Left lung (tissue), 10 donors: ENCODE data around the gene LEMD2. TPM values are rescaled to one million over a fixed set of nuclear protein-coding genes. Genes with fewer than 3 reads are reported as not detected.

Experiments used
- ATAC-seq: fragments of 200-7000 bp; cut with Tn5 transposase; one replicate; pipeline ENCODE4 v1.9.1; 2020; ENCODE audit warnings: moderate library complexity
- DNase-seq, 4 donors: peaks; one replicate each; pipeline ENCODE4 v3.0.0-alpha.2; 2013 to 2020
- H3K27ac ChIP-seq, 2 donors: fragments of 200-600 bp; sonication (generic) in 1 of 2; one replicate each; pipeline versions ENCODE4 v1.5.0 to v1.8.0; 2020 to 2021
- H3K27me3 ChIP-seq, 2 donors: fragments of 200-600 bp; sonication (generic) in 1 of 2; one replicate each; pipeline versions ENCODE4 v1.5.0 to v1.8.0; 2020 to 2021
- H3K36me3 ChIP-seq, 2 donors: fragments of 200-600 bp; sonication (generic) in 1 of 2; one replicate each; pipeline versions ENCODE4 v1.5.0 to v1.8.0; 2020 to 2021
- H3K4me1 ChIP-seq, 2 donors: fragments of 200-600 bp; one replicate each; pipeline ENCODE4 v1.8.0; 2021
- H3K4me3 ChIP-seq, 2 donors: fragments of 200-600 bp; sonication (generic) in 1 of 2; one replicate each; pipeline versions ENCODE4 v1.5.0 to v1.8.0; 2020 to 2021; ENCODE audit warnings: mild to moderate bottlenecking in 1 of 2
- H3K9me3 ChIP-seq, 2 donors: fragments of 200-600 bp; sonication (generic) in 1 of 2; one replicate each; pipeline versions ENCODE4 v1.5.0 to v1.8.0; 2020 to 2021
- intact Hi-C, 2 donors: fragments of 100-400 bp; cut with DNase I; formaldehyde crosslinking; loops; one replicate each; pipeline versions ENCODE4 v1.11.2 to v1.14.2; 2022
- polyA plus RNA-seq, 6 donors: library from polyadenylated mRNA; unstranded; fragments of 120-200 nt; gene quantifications; one replicate each; pipeline ENCODE4 v1.2.1, GENCODE V29; 2013; ENCODE audit not compliant: insufficient read length in 6 of 6
- total RNA-seq, 2 donors: library from RNA; stranded (reverse); fragmentation: NEBNext Ultra II Directional; extraction: Animal tissue kit (Norgen Biotek cat#: 25700); gene quantifications; one replicate each; pipeline ENCODE4 v1.2.1, GENCODE V29; 2021
- TF ChIP-seq, protein P1 (sequence below), 2 donors: fragments of 200-600 bp; sonication (generic) in 1 of 2; IDR thresholded peaks; one replicate each; pipeline versions ENCODE4 v1.5.0 to v1.8.0; 2021; ENCODE audit warnings: antibody characterized with exemption in 2 of 2
- donor health status: DM: no; HTN: yes; CAD: no.
- donor health status: DM: no; HTN: no; CAD: no.

LEMD2 gene
- total and polyA plus RNA-seq, 8 donors, result 47.9 to 80.7 (median 69.6) TPM

DNA sequence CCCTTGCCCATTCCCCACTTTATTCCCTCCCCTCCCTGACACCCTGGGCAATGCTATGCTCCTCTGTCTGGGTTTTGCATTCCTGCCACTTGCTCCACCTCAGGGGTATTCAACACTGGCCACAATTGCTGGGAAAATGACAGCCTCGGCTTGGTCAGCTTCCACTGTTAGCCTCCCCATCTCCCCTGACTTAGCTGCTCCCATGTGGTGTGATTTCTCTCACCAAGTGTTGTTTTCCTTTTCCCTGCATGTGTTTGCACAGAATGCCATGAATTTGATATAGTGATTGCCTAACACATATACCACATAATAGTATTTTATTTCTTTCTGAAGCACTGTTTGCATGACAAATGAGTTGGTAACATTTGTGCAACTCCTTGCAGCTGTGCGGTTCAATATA, 1.4 kb upstream of the LEMD2 start:
- H3K9me3 ChIP-seq, result no peaks in the 10 kb centered on the region
- peaks cover 0 to 15% of the 10 kb centered on the region in 2 donors for H3K27me3 ChIP-seq
- H3K4me3 ChIP-seq, result no peak overlapping the region
- peak in 1 of 4 donors; percentile 6 for DNase-seq
- no peak overlapping the region for H3K27ac ChIP-seq
- intact Hi-C loops, result no loop called here
- TF ChIP-seq, protein P1, sequence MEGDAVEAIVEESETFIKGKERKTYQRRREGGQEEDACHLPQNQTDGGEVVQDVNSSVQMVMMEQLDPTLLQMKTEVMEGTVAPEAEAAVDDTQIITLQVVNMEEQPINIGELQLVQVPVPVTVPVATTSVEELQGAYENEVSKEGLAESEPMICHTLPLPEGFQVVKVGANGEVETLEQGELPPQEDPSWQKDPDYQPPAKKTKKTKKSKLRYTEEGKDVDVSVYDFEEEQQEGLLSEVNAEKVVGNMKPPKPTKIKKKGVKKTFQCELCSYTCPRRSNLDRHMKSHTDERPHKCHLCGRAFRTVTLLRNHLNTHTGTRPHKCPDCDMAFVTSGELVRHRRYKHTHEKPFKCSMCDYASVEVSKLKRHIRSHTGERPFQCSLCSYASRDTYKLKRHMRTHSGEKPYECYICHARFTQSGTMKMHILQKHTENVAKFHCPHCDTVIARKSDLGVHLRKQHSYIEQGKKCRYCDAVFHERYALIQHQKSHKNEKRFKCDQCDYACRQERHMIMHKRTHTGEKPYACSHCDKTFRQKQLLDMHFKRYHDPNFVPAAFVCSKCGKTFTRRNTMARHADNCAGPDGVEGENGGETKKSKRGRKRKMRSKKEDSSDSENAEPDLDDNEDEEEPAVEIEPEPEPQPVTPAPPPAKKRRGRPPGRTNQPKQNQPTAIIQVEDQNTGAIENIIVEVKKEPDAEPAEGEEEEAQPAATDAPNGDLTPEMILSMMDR (IDR thresholded peaks at IDR 0.05), result no peak
- H3K4me1 ChIP-seq, result peaks cover 18 to 31% of the 10 kb centered on the region in 2 donors
- ATAC-seq, result no peak
- H3K36me3 ChIP-seq, result peaks cover 0 to under 1% of the 10 kb centered on the region in 2 donors

DNA sequence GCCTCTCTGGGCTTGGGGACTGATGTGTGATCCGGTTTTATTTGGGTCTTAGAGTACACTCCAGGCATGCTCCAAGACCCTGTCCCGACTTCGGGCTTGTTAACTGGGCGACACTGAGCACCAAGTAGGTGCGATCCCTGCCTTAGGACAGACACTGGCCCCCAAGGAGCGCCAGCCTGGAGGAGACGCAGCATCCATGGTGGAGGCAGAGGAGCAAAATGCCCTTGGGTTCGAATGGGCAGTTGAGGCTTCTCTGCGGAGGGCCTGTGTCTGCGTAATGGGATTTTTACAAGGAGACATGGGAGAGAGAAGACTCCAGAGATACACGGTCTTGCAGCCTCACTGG, 593 bp upstream of the LEMD2 start:
- peak overlapping the region; percentile 71 to 93 for H3K4me3 ChIP-seq
- H3K9me3 ChIP-seq, result no peaks in the 10 kb centered on the region
- peak overlapping the region in 1 of 2 donors; percentile 97 for H3K27ac ChIP-seq
- intact Hi-C loops, result no loop called here
- TF ChIP-seq, protein P1 (IDR thresholded peaks at IDR 0.05), result no peak
- DNase-seq (peak in 1 of 4 donors; percentile 64), ATAC-seq (no peak)
- peaks cover 0 to 9% of the 10 kb centered on the region in 2 donors for H3K27me3 ChIP-seq
- H3K36me3 ChIP-seq, result peaks cover 0 to 9% of the 10 kb centered on the region in 2 donors
- H3K4me1 ChIP-seq, result peaks cover 18 to 38% of the 10 kb centered on the region in 2 donors

DNA sequence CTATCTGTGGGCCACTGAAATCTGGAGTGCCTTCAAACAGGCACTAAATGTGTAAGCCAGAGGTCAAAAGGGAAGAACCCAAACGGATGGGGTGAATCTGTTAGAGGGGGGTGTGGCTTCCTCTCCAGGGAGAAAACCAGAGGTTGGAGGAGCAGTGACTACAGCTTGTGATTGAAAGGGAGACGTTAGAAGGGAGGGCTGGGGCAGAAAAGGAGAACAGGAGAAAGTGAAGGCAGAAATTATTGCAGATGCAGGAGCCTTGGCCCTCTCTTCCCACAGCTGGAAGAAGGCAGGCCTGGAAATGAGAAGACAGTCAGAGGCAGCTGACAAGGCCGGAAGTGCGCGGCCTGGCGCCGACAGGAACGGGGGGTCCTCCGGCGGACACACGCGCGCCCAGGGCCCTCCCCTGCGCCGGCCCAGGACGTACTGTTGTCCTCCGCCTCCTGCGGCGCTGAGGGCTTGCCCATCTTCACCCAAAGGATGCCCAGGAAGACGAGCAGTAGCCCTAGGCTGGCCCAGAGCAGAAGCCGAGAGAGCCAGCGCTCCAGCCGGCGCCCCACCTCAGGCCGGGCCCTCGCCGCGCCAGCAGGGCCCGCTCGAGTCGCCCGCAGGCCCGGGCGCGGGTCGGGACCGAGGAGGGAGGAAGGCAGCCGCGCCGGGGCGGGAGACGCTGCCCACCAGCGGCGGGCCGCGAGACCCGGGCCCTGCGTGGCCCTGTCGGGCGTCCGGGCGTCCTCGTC, 806 bp downstream of the LEMD2 start:
- peak; percentile 74 for ATAC-seq
- peaks cover 0 to 2% of the 10 kb centered on the region in 2 donors for H3K27me3 ChIP-seq
- DNase-seq, result peak; percentile 73 to 92 (median 86)
- TF ChIP-seq, protein P1 (IDR thresholded peaks at IDR 0.05), result no peak
- H3K27ac ChIP-seq, result peak overlapping the region; percentile 97 to 99
- intact Hi-C loops, result no loop called here
- peaks cover 18 to 42% of the 10 kb centered on the region in 2 donors for H3K4me1 ChIP-seq
- no peaks in the 10 kb centered on the region for H3K9me3 ChIP-seq
- peak overlapping the region; percentile 71 to 93 for H3K4me3 ChIP-seq
- H3K36me3 ChIP-seq, result peaks cover 6 to 23% of the 10 kb centered on the region in 2 donors

DNA sequence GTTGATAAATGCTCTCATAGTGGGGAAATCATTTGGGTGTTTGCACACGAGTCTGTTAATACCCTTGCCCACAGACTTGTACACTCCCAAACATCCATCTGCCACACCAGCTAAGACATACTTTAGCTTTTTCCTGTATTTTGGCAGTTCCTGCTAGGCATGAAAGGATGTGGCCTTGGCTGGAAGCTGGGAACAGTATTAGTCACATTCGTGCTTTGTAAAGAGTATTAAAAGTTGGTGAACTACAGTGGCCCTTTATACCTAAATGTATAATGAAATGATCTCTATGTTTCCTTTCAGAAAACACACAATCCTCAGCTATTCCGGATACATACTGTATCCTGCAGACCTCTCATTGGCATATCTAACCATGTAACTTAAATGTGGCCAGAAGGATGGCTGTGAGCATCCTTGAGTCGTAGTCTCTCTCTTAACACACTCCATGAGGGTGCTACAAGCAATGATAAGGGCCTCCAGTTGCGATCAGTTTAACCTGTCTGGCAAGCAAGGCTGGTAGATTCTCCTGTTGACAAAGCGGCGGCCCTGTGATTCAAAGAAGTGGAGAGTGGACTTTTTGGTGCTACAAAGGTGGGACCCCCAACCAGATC, 1.5 kb downstream of the LEMD2 start:
- TF ChIP-seq, protein P1 (IDR thresholded peaks at IDR 0.05), result no peak
- peak overlapping the region; percentile 97 to 99 for H3K27ac ChIP-seq
- ATAC-seq (peak; percentile 9), DNase-seq (peak in 1 of 4 donors; percentile 2)
- no peaks in the 10 kb centered on the region for H3K9me3 ChIP-seq
- intact Hi-C loops, result no loop called here
- H3K4me1 ChIP-seq, result peaks cover 18 to 42% of the 10 kb centered on the region in 2 donors
- H3K36me3 ChIP-seq, result peaks cover 6 to 30% of the 10 kb centered on the region in 2 donors
- H3K4me3 ChIP-seq, result peak overlapping the region; percentile 71 to 93
- no peaks in the 10 kb centered on the region for H3K27me3 ChIP-seq

DNA sequence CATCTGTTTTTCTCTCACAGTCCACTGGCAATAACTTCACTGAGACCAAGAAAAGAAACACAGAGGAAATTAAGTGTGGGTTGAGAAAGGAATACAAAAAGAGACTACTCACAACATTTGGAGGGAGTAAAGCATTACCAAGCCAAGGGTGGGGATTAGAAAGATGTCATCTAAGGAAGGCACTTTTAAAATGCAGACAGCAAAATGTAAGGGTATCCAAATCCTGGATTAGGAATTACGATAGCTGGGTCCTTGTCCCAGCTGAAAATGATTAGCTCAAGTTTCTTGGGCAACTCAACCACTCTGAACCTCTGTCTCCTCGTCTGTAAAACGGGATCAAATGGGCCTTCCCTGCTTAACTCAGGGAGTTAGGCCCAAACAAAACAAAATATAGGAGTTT, 2.2 kb downstream of the LEMD2 start:
- DNase-seq (no peak), ATAC-seq (no peak)
- H3K27me3 ChIP-seq, result no peaks in the 10 kb centered on the region
- intact Hi-C loops, result no loop called here
- H3K36me3 ChIP-seq, result peaks cover 6 to 37% of the 10 kb centered on the region in 2 donors
- peak overlapping the region in 1 of 2 donors; percentile 93 for H3K4me3 ChIP-seq
- H3K9me3 ChIP-seq, result no peaks in the 10 kb centered on the region
- peaks cover 18 to 44% of the 10 kb centered on the region in 2 donors for H3K4me1 ChIP-seq
- peak overlapping the region in 1 of 2 donors; percentile 97 for H3K27ac ChIP-seq
- TF ChIP-seq, protein P1 (IDR thresholded peaks at IDR 0.05), result no peak
